Sigmoid colon (tissue), 7 donors: ENCODE results near the gene MAN2A2. TPM values are rescaled to one million over a fixed set of nuclear protein-coding genes. Genes with fewer than 3 reads are reported as not detected.

Experiments used
- DNase-seq: peaks from one replicate; pipeline ENCODE4 v3.0.0-alpha.2; 2019
- H3K27ac ChIP-seq, 4 donors: fragments of 200-600 bp; sonication (generic); one replicate each; pipeline ENCODE4 v1.5.1; 2016 to 2019; ENCODE audit warnings: mild to moderate bottlenecking in 1 of 4
- H3K27me3 ChIP-seq, 3 donors: fragments of 200-600 bp; sonication (generic); one replicate each; pipeline ENCODE4 v1.5.1; 2019; ENCODE audit warnings: mild to moderate bottlenecking in 1 of 3
- H3K36me3 ChIP-seq, 4 donors: fragments of 200-600 bp; sonication (generic); one replicate each; pipeline ENCODE4 v1.5.1; 2016 to 2019
- H3K4me1 ChIP-seq, 4 donors: fragments of 200-600 bp; sonication (generic); one replicate each; pipeline ENCODE4 v1.5.1; 2017 to 2019
- H3K4me3 ChIP-seq, 4 donors: fragments of 200-600 bp; sonication (generic); one replicate each; pipeline ENCODE4 v1.5.1; 2017 to 2019; ENCODE audit warnings: mild to moderate bottlenecking in 2 of 4, moderate library complexity in 1 of 4
- H3K9me3 ChIP-seq, 4 donors: fragments of 200-600 bp in 3 of 4; sonication (generic) in 3 of 4; one replicate each; pipeline versions ENCODE4 v1.5.1 to v1.6.1; 2013 to 2019
- EP300 ChIP-seq, 4 donors: sonication (generic); formaldehyde crosslinking; IDR thresholded peaks; one replicate each; pipeline ENCODE4 v1.6.1; 2017; ENCODE audit warnings: antibody characterized with exemption in 4 of 4
- POLR2A ChIP-seq, 2 donors: fragments of 450-650 bp; IDR thresholded peaks; one replicate each; pipeline ENCODE4 v1.6.1; 2016; ENCODE audit warnings: antibody characterized with exemption in 2 of 2, mild to moderate bottlenecking in 2 of 2, moderate library complexity in 2 of 2
- POLR2AphosphoS5 ChIP-seq, 4 donors: sonication (generic); formaldehyde crosslinking; IDR thresholded peaks; one replicate each; pipeline ENCODE4 v1.6.1; 2017; ENCODE audit warnings: antibody characterized with exemption in 4 of 4
- WGBS, 2 donors: extraction: QIAGEN DNeasy Blood & Tissue Kit; methylation state at CpG; one replicate each; pipeline ENCODE4 v1.1.7; 2013; 5-methylcytosine and 5-hydroxymethylcytosine counted together
- intact Hi-C: fragments of 100-400 bp; cut with DNase I; formaldehyde crosslinking; loops from one replicate; pipeline ENCODE4 v1.15.1; 2023
- polyA plus RNA-seq, 3 donors: library from polyadenylated mRNA; stranded (reverse); fragments of 200-250 nt; gene quantifications; one replicate each; pipeline ENCODE4 v1.2.3, GENCODE V29; 2013
- total RNA-seq, 4 donors: library from RNA; depleted of rRNA; stranded (reverse); fragments of >200 nt; gene quantifications; one replicate each; pipeline ENCODE4 v1.1.0, GENCODE V29; 2016
- TF ChIP-seq, protein P1 (sequence below), 4 experiments: fragments of 450-650 bp in 3 of 4; fragments of 200-600 bp in 1 of 4; IDR thresholded peaks; one replicate each; pipeline ENCODE4 v1.5.1; 2016 to 2019; ENCODE audit warnings: antibody characterized with exemption in 4 of 4, mild to moderate bottlenecking in 3 of 4, moderate library complexity in 2 of 4
- donor health status: healthy with polysubstance abuse.
- donor health status: Bipolar disorder and iron deficiency.
- donor health status: healthy.

MAN2A2 gene
- total and polyA plus RNA-seq, 7 donors = 3.7 to 57.6 (median 31.0) TPM

DNA sequence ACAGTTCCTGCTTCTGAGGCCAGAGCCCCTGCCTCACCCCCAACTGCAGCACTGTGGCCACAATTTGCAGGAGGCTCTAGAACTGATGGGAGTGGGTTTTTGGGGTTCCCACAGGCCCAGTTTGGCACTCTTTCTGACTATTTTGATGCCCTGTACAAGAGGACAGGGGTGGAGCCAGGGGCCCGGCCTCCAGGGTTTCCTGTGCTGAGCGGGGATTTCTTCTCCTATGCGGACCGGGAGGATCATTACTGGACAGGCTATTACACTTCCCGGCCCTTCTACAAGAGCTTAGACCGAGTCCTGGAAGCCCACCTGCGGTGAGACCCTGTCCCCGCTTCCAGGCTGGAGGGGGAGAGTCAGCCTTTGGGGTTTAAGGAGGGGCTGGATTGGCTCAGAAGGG lies 6.9 kb downstream of the MAN2A2 start:
- H3K4me3 ChIP-seq = no peak overlapping the region
- no peak for DNase-seq
- intact Hi-C loops = no loop called here
- H3K27me3 ChIP-seq = no peaks in the 10 kb centered on the region
- peaks cover 68 to 98% (median 86%) of the 10 kb centered on the region in 4 donors for H3K36me3 ChIP-seq
- no peak overlapping the region for H3K27ac ChIP-seq
- WGBS, 2 donors = 96% methylated on average over 8 of the region's 8 CpGs
- no peaks in the 10 kb centered on the region for H3K9me3 ChIP-seq
- TF ChIP-seq, protein P1, sequence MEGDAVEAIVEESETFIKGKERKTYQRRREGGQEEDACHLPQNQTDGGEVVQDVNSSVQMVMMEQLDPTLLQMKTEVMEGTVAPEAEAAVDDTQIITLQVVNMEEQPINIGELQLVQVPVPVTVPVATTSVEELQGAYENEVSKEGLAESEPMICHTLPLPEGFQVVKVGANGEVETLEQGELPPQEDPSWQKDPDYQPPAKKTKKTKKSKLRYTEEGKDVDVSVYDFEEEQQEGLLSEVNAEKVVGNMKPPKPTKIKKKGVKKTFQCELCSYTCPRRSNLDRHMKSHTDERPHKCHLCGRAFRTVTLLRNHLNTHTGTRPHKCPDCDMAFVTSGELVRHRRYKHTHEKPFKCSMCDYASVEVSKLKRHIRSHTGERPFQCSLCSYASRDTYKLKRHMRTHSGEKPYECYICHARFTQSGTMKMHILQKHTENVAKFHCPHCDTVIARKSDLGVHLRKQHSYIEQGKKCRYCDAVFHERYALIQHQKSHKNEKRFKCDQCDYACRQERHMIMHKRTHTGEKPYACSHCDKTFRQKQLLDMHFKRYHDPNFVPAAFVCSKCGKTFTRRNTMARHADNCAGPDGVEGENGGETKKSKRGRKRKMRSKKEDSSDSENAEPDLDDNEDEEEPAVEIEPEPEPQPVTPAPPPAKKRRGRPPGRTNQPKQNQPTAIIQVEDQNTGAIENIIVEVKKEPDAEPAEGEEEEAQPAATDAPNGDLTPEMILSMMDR (IDR thresholded peaks at IDR 0.05) = no peak
- TF ChIP-seq EP300 (IDR thresholded peaks at IDR 0.05) (no peak), POLR2AphosphoS5 (IDR thresholded peaks at IDR 0.05) (no peak), POLR2A (IDR thresholded peaks at IDR 0.05) (no peak)
- peaks cover 0 to 9% (median 0%) of the 10 kb centered on the region in 4 donors for H3K4me1 ChIP-seq

DNA sequence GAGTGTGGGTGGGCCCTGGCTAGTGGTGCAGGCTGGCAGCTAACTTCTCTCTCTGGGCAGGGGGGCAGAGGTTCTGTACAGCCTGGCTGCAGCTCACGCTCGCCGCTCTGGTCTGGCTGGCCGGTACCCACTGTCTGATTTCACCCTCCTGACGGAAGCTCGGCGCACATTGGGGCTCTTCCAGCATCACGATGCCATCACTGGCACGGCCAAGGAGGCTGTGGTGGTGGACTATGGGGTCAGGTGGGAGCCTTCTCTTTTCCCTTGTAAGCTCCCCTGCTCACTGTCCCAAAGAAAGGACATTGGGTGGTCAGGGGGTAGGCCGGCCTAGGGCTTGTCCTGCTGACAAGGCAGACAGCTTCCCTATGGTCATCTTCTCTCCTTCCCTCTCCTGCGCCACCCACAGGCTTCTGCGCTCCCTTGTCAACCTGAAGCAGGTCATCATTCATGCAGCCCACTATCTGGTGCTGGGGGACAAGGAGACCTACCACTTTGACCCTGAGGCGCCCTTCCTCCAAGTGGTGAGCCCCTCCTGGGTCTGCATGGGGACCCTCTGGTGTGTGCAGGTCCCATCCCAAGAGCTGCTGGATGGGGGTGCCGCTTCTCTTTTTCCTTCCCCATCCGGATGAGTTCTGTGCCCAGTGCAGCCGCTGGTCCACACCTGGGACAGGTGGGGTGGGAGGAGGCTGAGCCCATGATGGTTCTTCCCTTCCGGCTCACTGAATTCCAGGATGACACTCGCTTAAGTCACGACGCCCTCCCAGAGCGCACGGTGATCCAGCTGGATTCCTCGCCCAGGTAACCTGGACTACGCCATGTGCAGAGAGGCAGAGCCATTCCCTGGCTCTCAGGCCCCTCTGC lies 7.6 kb downstream of the MAN2A2 start:
- no peak overlapping the region for H3K4me3 ChIP-seq
- WGBS, 2 donors = 95 to 97% methylated on average over 24 of the region's 24 CpGs
- intact Hi-C loops = no loop called here
- no peaks in the 10 kb centered on the region for H3K27me3 ChIP-seq
- TF ChIP-seq, protein P1 (IDR thresholded peaks at IDR 0.05) = no peak
- TF ChIP-seq EP300 (IDR thresholded peaks at IDR 0.05) (no peak), POLR2A (IDR thresholded peaks at IDR 0.05) (no peak), POLR2AphosphoS5 (IDR thresholded peaks at IDR 0.05) (no peak)
- no peak overlapping the region for H3K27ac ChIP-seq
- DNase-seq = no peak
- peaks cover 62 to 98% (median 87%) of the 10 kb centered on the region in 4 donors for H3K36me3 ChIP-seq
- H3K4me1 ChIP-seq = peaks cover 0 to 5% (median 2%) of the 10 kb centered on the region in 4 donors
- H3K9me3 ChIP-seq = no peaks in the 10 kb centered on the region

DNA sequence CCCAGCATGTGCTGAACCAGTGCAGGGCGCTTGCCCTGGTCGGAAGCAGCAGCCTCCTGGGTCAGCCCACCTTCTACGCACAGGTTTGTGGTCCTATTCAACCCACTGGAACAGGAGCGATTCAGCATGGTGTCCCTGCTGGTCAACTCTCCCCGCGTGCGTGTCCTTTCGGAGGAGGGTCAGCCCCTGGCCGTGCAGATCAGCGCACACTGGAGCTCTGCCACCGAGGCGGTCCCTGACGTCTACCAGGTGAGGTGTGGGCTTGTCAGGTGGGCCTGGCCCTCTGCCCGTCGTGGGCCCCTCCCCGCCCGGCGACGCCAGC lies 8.2 kb downstream of the MAN2A2 start:
- H3K36me3 ChIP-seq = peaks cover 61 to 98% (median 84%) of the 10 kb centered on the region in 4 donors

DNA sequence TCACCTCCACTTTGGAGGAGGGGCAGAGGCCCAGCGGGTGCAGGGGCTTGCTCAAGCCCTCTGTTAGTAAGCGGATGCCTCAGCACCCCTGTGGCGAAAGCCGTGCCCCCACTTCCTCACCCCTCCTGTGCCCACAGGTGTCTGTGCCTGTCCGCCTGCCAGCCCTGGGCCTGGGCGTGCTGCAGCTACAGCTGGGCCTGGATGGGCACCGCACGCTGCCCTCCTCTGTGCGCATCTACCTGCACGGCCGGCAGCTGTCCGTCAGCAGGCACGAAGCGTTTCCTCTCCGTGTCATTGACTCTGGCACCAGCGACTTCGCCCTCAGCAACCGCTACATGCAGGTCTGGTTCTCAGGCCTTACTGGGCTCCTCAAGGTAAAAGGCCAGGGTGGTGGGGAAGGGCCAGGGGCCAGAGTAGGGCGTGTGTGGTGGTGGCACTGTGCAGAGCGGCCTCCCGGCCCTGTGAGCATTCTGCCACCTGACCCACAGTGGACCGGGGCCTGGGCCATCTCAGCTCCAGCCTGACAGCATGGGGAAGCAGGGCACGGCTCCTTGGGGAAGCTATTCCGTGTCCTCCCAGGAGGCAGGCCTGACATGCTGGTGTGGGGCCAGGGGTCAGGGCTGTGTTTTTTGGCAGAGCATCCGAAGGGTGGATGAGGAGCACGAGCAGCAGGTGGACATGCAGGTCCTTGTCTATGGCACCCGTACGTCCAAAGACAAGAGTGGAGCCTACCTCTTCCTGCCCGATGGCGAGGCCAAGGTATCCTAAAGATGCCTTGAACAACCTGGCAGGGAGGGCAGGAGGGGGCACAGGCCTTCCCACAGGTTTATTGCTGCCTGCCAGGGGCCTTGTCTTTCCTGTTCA lies 9.0 kb downstream of the MAN2A2 start:
- no peak for DNase-seq
- intact Hi-C loops = no loop called here
- no peaks in the 10 kb centered on the region for H3K9me3 ChIP-seq
- H3K27ac ChIP-seq = no peak overlapping the region
- TF ChIP-seq POLR2A (IDR thresholded peaks at IDR 0.05) (no peak), POLR2AphosphoS5 (IDR thresholded peaks at IDR 0.05) (no peak), EP300 (IDR thresholded peaks at IDR 0.05) (no peak)
- TF ChIP-seq, protein P1 (IDR thresholded peaks at IDR 0.05) = no peak
- peaks cover 0 to 5% (median 0%) of the 10 kb centered on the region in 4 donors for H3K4me1 ChIP-seq
- peaks cover 62 to 98% (median 81%) of the 10 kb centered on the region in 4 donors for H3K36me3 ChIP-seq
- H3K4me3 ChIP-seq = no peak overlapping the region
- 95 to 96% methylated on average over 30 of the region's 30 CpGs for WGBS, 2 donors
- H3K27me3 ChIP-seq = no peaks in the 10 kb centered on the region

More for the DNA sequence above, 8.2 kb downstream of the MAN2A2 start:
- intact Hi-C loops = no loop called here
- WGBS, 2 donors = 92 to 94% methylated on average over 19 of the region's 19 CpGs
- TF ChIP-seq, protein P1 (IDR thresholded peaks at IDR 0.05) = no peak
- TF ChIP-seq POLR2AphosphoS5 (IDR thresholded peaks at IDR 0.05) = no peak
- TF ChIP-seq EP300 (IDR thresholded peaks at IDR 0.05) = no peak
- TF ChIP-seq POLR2A (IDR thresholded peaks at IDR 0.05) = no peak
- Histone ChIP-seq H3K27ac (no peak overlapping the region), H3K4me3 (no peak overlapping the region), H3K27me3 (no peaks in the 10 kb centered on the region), H3K9me3 (no peaks in the 10 kb centered on the region), H3K4me1 (peaks cover 0 to 5% (median 0%) of the 10 kb centered on the region in 4 donors)
- no peak for DNase-seq
